Activated naive CD4-positive, alpha-beta T cell treated with anti-CD3 and anti-CD28 coated beads, Interleukin-2, amount 50 U/mL, for 24 hours (primary cell): ENCODE data around the gene EYS.

ENCODE experiments used
- H3K27ac Mint-ChIP-seq: one replicate; pipeline ENCODE4 v1.8.0; 2021; ENCODE audit warnings: mild to moderate bottlenecking, mixed read lengths
- H3K27me3 Mint-ChIP-seq: one replicate; pipeline ENCODE4 v1.8.0; 2021; ENCODE audit warnings: mixed read lengths
- H3K36me3 Mint-ChIP-seq: one replicate; pipeline ENCODE4 v1.8.0; 2021; ENCODE audit warnings: mixed read lengths
- H3K4me1 Mint-ChIP-seq: one replicate; pipeline ENCODE4 v1.8.0; 2021; ENCODE audit warnings: mixed read lengths
- H3K4me3 Mint-ChIP-seq: one replicate; pipeline ENCODE4 v1.8.0; 2021; ENCODE audit warnings: mild to moderate bottlenecking, mixed read lengths
- H3K9me3 Mint-ChIP-seq: one replicate; pipeline ENCODE4 v1.8.0; 2021; ENCODE audit warnings: mixed read lengths

Gene EYS

DNA sequence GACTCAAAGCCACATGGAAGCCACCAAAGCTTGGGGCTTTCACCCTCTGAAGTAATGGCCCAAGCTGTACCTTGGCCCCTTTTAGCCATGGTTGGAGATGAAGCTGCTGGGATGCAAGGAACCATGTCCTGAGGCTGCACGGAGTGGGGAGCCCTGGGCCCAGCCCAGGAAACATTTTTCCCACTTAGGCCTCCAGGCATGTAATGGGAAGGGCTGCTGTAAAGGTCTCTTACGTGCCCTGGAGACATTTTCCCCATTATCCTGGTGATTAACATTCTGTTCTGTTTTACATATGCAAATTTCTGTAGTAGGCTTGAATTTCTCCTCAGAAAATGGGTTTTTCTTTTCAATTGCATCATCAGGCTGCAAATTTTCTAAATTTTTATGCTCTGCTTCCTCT, 558.2 kb downstream of the EYS start:
- H3K27me3 Mint-ChIP-seq: no peaks in the 10 kb centered on the region
- no peaks in the 10 kb centered on the region for H3K36me3 Mint-ChIP-seq
- H3K4me1 Mint-ChIP-seq: no peaks in the 10 kb centered on the region
- H3K4me3 Mint-ChIP-seq: no peak overlapping the region
- H3K27ac Mint-ChIP-seq: no peak overlapping the region
- no peaks in the 10 kb centered on the region for H3K9me3 Mint-ChIP-seq

DNA sequence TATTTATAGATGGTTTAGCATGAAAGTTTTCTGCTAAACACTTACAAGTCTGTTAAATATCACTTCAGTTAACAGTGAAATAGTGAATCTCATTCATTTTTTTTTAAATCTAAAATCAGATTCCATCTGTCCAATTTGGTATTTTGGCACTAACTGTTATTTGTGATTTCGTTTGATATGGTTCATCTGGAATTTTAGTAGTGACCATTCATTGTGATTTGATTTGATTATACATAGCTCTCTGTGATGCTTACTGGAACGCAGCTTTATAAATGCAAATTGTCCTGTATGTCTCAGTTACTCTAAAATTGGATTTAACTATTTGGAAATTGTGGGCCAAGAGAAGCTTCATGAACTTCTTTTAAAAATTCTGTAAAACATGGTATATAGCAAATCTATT, 571.5 kb downstream of the EYS start:
- peaks cover 12% of the 10 kb centered on the region for H3K9me3 Mint-ChIP-seq
- no peaks in the 10 kb centered on the region for H3K4me1 Mint-ChIP-seq
- H3K27ac Mint-ChIP-seq: no peak overlapping the region

DNA sequence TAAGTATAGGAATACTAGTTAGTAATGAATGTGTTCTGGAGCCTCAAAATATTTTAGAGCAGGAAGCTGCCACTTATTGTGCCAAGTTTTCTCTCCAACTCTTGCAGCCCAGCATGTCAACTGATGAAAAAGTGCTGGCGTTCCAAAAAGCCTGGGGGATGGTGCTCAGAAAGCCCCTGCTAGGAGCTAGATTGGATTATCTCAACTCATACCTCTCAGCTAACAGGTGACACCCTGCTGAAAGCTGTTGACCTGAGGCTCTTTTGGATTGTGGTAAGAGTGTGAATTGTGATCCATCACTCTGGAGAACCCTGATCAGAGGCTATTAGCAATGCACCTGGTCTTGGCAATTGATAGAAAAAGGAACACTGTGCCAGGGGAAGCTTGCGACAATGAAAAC, 580.4 kb downstream of the EYS start:
- H3K27ac Mint-ChIP-seq: no peak overlapping the region
- H3K4me3 Mint-ChIP-seq: no peak overlapping the region
- peaks cover 8% of the 10 kb centered on the region for H3K9me3 Mint-ChIP-seq

More for the DNA sequence above, 571.5 kb downstream of the EYS start:
- H3K4me3 Mint-ChIP-seq: no peak overlapping the region
- H3K27me3 Mint-ChIP-seq: no peaks in the 10 kb centered on the region
- H3K36me3 Mint-ChIP-seq: no peaks in the 10 kb centered on the region

DNA sequence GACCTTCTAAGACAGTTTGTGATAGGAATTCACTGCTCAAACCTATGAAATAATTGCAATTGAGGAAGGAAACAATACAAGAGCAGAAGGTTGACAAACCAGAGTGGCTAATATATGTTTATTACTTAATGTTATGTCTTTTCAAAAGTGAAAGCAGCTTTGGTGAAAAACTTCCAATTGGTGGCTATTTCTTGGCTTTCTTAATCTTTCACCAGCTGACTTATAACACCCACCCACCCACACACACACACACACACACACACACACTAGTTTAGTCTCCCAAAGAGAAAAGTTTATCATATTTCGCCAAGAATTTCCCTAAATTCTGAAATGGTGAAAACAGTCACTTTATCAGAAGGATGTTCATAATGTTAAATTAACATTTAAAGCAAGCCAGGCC, 583.5 kb downstream of the EYS start:
- no peaks in the 10 kb centered on the region for H3K4me1 Mint-ChIP-seq
- H3K27me3 Mint-ChIP-seq: no peaks in the 10 kb centered on the region

More for the DNA sequence above, 580.4 kb downstream of the EYS start:
- Mint-ChIP-seq H3K4me1 (no peaks in the 10 kb centered on the region), H3K36me3 (no peaks in the 10 kb centered on the region), H3K27me3 (no peaks in the 10 kb centered on the region)

DNA sequence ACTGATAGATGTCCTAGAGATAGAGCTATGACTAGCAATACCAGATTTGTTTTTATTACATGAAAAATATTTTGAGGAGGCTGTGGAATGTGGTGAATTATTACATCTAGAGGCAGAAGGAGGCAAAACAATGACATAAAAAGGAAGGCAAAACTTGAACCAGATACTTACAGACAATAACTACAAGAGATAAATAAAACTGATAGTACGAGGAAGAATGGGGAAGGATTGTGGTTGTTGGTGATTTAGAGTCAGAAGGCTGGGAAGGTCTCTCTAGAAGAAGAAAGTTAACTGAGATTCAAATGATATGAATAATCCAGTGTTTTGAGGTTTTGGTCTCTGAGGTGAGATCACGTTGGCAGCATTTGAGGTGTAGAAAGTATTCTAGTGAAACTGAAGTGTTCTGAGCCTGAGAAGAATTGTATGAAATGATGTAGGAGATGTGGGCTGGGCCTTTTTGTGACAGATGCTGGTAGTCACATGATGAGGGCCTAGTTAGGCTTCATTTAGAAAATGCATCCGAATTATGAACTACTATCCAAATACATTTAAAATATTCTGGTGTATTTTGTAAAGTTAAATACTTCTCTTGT, 589.1 kb downstream of the EYS start:
- no peak overlapping the region for H3K4me3 Mint-ChIP-seq
- H3K9me3 Mint-ChIP-seq: peaks cover 4% of the 10 kb centered on the region
- H3K36me3 Mint-ChIP-seq: no peaks in the 10 kb centered on the region
- H3K4me1 Mint-ChIP-seq: no peaks in the 10 kb centered on the region
- no peak overlapping the region for H3K27ac Mint-ChIP-seq
- no peaks in the 10 kb centered on the region for H3K27me3 Mint-ChIP-seq

More for the DNA sequence above, 583.5 kb downstream of the EYS start:
- H3K4me3 Mint-ChIP-seq: no peak overlapping the region
- no peak overlapping the region for H3K27ac Mint-ChIP-seq
- no peaks in the 10 kb centered on the region for H3K36me3 Mint-ChIP-seq
- H3K9me3 Mint-ChIP-seq: no peaks in the 10 kb centered on the region

DNA sequence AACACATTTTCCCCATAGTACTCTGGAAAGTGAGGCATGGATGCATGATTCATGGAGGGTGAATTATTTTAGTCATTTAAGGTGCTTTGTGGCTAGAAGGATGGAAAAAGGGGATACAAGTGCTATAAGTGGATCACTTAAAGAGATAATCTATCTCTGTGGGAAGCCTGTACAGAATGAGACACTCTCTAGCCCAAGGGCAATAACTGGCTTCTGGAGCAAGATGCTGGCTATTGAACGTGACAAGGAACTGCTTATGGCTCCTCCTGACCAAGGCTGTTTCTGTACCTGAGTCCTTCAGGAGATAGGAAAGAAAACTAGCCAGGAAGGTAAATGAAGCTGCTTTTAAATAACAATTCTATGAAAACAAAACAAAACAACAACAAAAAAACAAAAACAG, 590.7 kb downstream of the EYS start:
- Mint-ChIP-seq H3K36me3 (no peaks in the 10 kb centered on the region), H3K4me3 (no peak overlapping the region), H3K9me3 (peaks cover 4% of the 10 kb centered on the region), H3K27ac (no peak overlapping the region), H3K27me3 (no peaks in the 10 kb centered on the region), H3K4me1 (no peaks in the 10 kb centered on the region)

DNA sequence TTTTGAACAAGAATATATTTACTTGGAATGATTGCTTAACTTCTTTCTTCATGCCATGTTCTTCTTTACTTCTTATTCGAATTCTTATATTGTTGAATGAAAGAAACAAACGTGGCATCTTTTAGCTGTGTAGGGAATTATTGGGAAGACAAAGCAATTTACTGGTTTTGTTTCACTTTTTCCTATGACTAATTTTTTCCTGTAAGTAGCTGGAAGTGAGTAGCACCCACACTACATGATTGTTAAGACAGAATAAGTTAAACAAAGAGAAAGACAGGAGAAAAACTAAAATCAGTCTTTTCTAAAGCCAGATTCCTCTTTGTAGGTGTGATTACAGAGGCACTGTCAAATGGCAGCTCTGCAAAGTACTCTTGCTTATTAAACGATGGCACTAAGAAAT, 593.4 kb downstream of the EYS start:
- Mint-ChIP-seq H3K36me3 (no peaks in the 10 kb centered on the region), H3K27me3 (no peaks in the 10 kb centered on the region), H3K4me1 (no peaks in the 10 kb centered on the region), H3K27ac (no peak overlapping the region), H3K9me3 (peaks cover 6% of the 10 kb centered on the region), H3K4me3 (no peak overlapping the region)

DNA sequence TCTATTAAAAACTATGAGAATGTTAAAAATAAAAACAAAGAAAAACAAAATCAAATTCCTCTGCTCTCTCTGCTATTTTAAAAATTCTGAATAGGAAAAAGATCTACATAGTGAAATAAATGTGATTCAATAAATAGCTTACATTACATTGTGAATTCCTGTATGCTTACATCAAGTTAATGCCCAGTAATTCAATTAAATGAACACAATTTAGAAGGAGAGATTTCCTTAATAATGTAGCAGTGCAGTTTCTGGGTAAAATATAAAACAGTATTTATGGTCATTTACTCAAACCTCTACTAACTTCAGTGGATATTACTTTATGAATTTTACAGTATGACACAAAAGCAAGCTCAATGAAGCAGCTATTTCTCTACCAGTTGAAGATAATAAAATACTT, 594.6 kb downstream of the EYS start:
- Mint-ChIP-seq H3K36me3 (no peaks in the 10 kb centered on the region), H3K4me1 (no peaks in the 10 kb centered on the region), H3K27me3 (no peaks in the 10 kb centered on the region), H3K4me3 (no peak overlapping the region), H3K9me3 (peaks cover 5% of the 10 kb centered on the region), H3K27ac (no peak overlapping the region)

DNA sequence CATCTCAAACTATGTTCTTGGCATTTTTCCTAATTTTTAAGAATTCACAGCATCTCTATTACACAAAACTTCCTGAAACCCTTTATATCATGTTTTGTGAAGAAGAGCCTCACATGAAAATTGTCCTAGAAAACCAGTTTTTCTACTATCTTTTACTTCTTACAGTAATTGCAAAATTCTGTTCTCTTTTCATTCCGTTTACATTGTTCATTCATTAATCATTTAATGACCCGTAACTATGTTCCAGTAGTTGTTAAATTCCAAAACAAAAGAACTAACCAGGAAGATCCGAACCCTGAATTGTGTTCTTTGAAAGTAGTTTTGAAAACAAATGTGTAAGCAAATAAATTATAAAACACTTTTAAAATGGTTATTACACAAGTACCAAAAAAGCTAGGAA, 597.0 kb downstream of the EYS start:
- no peaks in the 10 kb centered on the region for H3K27me3 Mint-ChIP-seq
- H3K9me3 Mint-ChIP-seq: peaks cover 5% of the 10 kb centered on the region
- no peak overlapping the region for H3K4me3 Mint-ChIP-seq
- H3K4me1 Mint-ChIP-seq: no peaks in the 10 kb centered on the region
- H3K27ac Mint-ChIP-seq: no peak overlapping the region
- H3K36me3 Mint-ChIP-seq: no peaks in the 10 kb centered on the region

DNA sequence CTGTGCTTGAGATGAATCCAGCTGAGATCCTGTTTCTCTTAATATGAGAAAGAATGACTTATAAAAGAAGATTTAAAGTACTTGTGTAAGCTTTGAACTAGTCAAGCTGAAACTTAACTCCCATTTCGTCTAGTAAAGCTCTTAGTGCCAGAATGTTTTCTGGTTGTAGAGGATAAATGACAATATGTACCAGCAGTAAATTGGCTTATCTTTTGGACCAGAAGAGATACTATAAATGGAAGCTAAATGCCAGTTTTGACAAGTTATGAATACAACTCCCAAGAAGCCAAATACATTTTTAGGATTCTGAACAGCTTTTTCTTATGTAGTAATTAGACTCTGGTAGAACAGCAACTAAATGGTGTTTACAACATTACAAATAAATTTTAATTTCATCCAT, 608.7 kb downstream of the EYS start:
- no peak overlapping the region for H3K4me3 Mint-ChIP-seq
- peaks cover 13% of the 10 kb centered on the region for H3K9me3 Mint-ChIP-seq
- no peaks in the 10 kb centered on the region for H3K4me1 Mint-ChIP-seq
- H3K27me3 Mint-ChIP-seq: no peaks in the 10 kb centered on the region
- H3K27ac Mint-ChIP-seq: no peak overlapping the region
- H3K36me3 Mint-ChIP-seq: no peaks in the 10 kb centered on the region

DNA sequence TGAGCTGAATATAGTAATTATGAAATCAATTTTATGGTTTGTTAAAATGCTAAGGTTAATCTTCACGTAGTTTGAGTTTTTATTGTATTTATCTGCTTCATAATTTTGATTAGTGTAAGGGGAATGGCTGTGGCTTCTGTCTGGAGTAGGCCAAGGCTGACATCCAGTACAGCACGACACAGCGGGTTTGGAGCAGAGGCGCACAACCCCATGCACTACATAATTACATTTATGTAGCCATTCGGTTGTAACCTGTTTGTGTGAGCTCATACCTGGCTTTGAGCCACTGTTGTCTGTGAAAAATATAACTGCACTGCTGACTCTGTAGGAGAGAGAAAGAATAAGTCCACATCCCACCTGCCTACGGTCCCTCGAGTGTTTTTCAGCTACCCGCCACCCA, 615.5 kb downstream of the EYS start:
- Mint-ChIP-seq H3K36me3 (no peaks in the 10 kb centered on the region), H3K4me3 (no peak overlapping the region), H3K9me3 (peaks cover 19% of the 10 kb centered on the region), H3K27me3 (no peaks in the 10 kb centered on the region), H3K27ac (no peak overlapping the region), H3K4me1 (no peaks in the 10 kb centered on the region)

DNA sequence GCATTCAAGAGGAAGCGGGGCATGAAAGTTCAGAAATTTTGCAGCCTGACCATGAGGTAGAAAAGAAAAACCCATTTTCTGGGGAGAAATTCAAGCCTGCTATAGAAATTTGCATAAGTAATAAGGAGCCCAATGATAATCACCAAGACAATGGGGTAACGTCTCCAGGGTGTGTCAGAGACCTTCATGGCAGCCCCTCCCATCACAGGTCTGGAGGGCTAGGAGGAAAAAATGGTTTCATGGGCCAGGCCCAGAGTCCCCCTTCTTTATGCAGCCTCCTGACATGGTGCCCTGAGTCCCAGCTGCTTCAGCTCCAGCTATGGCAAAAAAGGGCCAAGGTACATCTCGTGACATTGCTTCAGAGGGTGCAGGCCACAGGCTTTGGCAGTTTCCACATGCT, 618.5 kb downstream of the EYS start:
- Mint-ChIP-seq H3K36me3 (no peaks in the 10 kb centered on the region), H3K9me3 (peaks cover 14% of the 10 kb centered on the region), H3K27ac (no peak overlapping the region), H3K27me3 (no peaks in the 10 kb centered on the region), H3K4me3 (no peak overlapping the region), H3K4me1 (no peaks in the 10 kb centered on the region)

DNA sequence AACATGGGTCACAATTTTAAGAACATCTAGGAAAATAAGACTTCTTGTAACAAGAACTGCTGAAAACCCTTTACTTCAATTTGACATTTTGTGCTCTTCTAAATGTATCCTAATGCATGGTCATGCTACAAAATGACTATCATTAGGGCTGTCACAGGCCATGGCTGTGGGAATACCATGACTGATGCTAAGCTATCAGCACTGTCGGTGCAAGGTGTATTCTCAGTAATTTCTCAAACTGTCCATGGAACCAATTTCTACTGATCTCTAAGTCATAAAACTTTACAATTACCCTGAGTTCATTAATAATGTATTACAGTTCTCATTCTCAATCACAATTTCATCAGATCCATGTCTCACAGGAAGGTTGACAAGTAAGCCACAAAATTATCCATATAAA, 625.3 kb downstream of the EYS start:
- Mint-ChIP-seq H3K27ac (no peak overlapping the region), H3K4me3 (no peak overlapping the region), H3K36me3 (no peaks in the 10 kb centered on the region), H3K4me1 (no peaks in the 10 kb centered on the region), H3K27me3 (no peaks in the 10 kb centered on the region), H3K9me3 (no peaks in the 10 kb centered on the region)

DNA sequence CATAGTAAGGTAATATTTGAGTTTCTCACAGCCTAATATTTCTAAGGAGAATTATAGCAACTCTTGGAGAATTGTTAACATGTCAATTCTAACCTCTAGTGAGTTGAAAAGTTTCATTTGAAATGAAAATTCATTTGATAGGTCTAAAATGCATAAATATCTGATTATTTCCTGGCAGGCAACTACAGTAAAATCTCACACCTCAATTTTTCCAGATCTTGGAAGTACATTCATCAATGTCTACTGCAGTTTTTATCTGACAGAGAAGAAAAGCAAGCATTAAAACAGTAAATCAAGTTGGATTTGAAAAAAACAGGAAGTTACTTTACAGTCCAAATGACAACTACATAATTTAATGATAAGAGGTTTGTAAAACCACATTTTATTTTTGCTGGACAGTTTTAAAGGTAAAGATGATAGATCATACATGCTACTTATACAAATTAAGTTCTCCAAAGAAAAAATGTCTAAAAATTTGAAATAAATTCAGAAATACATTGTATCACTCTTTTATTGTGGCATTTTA, 631.3 kb downstream of the EYS start:
- no peak overlapping the region for H3K27ac Mint-ChIP-seq
- no peak overlapping the region for H3K4me3 Mint-ChIP-seq
- no peaks in the 10 kb centered on the region for H3K36me3 Mint-ChIP-seq
- H3K27me3 Mint-ChIP-seq: no peaks in the 10 kb centered on the region
- no peaks in the 10 kb centered on the region for H3K9me3 Mint-ChIP-seq
- H3K4me1 Mint-ChIP-seq: no peaks in the 10 kb centered on the region

DNA sequence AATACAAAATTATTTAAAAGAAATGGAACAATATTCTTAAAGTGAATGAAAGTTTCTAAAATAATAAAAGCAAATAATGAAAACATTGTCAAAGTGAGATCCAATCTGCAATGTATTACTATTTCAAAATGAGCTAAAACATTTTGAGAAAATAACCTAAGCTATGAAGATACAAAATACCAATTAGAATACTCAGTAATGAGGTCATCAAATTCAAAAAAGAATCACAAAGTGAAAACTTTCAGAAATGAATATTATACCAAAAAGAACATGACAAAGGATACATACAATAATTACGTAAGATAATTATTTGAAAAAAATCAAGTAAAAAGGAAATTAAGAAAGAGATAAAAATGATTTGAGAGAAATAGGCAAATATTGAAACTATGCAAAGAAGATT, 634.5 kb downstream of the EYS start:
- no peaks in the 10 kb centered on the region for H3K27me3 Mint-ChIP-seq
- no peak overlapping the region for H3K4me3 Mint-ChIP-seq
- no peaks in the 10 kb centered on the region for H3K36me3 Mint-ChIP-seq
- peaks cover 12% of the 10 kb centered on the region for H3K9me3 Mint-ChIP-seq
- no peak overlapping the region for H3K27ac Mint-ChIP-seq
- H3K4me1 Mint-ChIP-seq: no peaks in the 10 kb centered on the region

DNA sequence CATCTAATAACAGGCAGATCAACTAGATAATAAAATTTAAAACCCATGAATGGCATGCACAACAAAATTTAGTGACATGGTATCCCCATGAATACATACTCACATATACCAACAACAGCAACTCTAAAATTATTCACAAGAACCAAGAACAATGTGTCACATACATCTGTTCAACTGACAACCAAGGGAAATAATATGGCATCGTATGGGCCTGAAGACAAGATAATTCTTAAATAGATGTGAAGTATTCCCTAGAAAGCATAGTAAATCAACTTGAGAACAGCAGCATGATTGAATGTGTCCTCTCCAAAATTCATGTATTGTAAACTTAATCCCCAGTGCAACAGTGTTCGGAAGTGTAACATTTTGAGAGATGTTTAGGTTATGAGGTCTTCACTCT, 635.5 kb downstream of the EYS start:
- Mint-ChIP-seq H3K27me3 (no peaks in the 10 kb centered on the region), H3K27ac (no peak overlapping the region), H3K36me3 (no peaks in the 10 kb centered on the region), H3K4me3 (no peak overlapping the region), H3K4me1 (no peaks in the 10 kb centered on the region), H3K9me3 (peaks cover 12% of the 10 kb centered on the region)

DNA sequence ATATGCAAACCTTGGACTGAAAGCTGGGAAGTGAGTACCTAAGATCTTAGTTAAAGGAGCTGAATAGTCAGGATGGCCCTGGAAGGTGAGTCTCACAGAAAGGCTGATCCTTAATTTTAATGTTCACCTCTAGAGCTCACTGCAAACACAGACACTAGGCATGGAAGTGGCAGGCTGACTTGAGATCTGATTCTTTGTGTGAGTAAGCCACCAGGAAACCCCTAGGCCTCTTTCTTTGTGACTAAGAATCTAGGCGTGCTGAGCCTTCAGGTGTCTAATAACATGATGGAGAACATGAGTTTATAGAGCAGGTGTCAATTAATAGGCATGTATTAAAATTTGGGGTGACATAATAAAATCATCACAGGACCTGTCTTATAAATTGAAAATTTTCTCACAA, 642.2 kb downstream of the EYS start:
- Mint-ChIP-seq H3K27me3 (no peaks in the 10 kb centered on the region), H3K27ac (no peak overlapping the region), H3K4me3 (no peak overlapping the region), H3K4me1 (no peaks in the 10 kb centered on the region), H3K9me3 (peaks cover 22% of the 10 kb centered on the region), H3K36me3 (no peaks in the 10 kb centered on the region)
